PC-3 (cell line): Measurements from ENCODE around the gene LRPAP1.

Experiments used
- EZH2 ChIP-seq: fragments of 300-600 bp; sonication (generic); IDR thresholded peaks from one replicate; pipeline ENCODE4 v1.6.1; 2017; ENCODE audit warnings: antibody characterized with exemption, mild to moderate bottlenecking, low read length; ENCODE audit not compliant: unreplicated experiment
- EZH2phosphoT487 ChIP-seq: fragments of 300-600 bp; sonication (generic); IDR thresholded peaks from 2 replicates; pipeline ENCODE4 v1.6.1; 2018; ENCODE audit warnings: mild to moderate bottlenecking, antibody characterized with exemption, low read length, borderline replicate concordance
- TF ChIP-seq, protein P1 (sequence below): fragments of 300-600 bp; sonication (generic); conservative IDR thresholded peaks from 2 replicates; pipeline ENCODE4 v1.5.1; 2017; ENCODE audit warnings: antibody characterized with exemption, low read depth, mild to moderate bottlenecking, low read length

GRCh38 chr4:3498901-3499510 is 33.2 kb downstream of the LRPAP1 start:
- TF ChIP-seq, protein P1, sequence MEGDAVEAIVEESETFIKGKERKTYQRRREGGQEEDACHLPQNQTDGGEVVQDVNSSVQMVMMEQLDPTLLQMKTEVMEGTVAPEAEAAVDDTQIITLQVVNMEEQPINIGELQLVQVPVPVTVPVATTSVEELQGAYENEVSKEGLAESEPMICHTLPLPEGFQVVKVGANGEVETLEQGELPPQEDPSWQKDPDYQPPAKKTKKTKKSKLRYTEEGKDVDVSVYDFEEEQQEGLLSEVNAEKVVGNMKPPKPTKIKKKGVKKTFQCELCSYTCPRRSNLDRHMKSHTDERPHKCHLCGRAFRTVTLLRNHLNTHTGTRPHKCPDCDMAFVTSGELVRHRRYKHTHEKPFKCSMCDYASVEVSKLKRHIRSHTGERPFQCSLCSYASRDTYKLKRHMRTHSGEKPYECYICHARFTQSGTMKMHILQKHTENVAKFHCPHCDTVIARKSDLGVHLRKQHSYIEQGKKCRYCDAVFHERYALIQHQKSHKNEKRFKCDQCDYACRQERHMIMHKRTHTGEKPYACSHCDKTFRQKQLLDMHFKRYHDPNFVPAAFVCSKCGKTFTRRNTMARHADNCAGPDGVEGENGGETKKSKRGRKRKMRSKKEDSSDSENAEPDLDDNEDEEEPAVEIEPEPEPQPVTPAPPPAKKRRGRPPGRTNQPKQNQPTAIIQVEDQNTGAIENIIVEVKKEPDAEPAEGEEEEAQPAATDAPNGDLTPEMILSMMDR, result no peak
- TF ChIP-seq EZH2phosphoT487 (no peak), EZH2 (no peak)
